Body of pancreas (tissue), 4 donors: ENCODE data around the gene PVALEF.

Experiments used
- CTCF ChIP-seq, 7 experiments: fragments of 450-650 bp in 4 of 7; fragments of 200-600 bp in 3 of 7; sonication (generic) in 3 of 7; IDR thresholded peaks; one replicate each; pipeline ENCODE4 v1.5.1; 2016 to 2019; ENCODE audit warnings: antibody characterized with exemption in 7 of 7
- POLR2A ChIP-seq, 3 donors: fragments of 450-650 bp; IDR thresholded peaks; one replicate each; pipeline ENCODE4 v1.6.1; 2016; ENCODE audit warnings: antibody characterized with exemption in 3 of 3, mild to moderate bottlenecking in 2 of 3

DNA sequence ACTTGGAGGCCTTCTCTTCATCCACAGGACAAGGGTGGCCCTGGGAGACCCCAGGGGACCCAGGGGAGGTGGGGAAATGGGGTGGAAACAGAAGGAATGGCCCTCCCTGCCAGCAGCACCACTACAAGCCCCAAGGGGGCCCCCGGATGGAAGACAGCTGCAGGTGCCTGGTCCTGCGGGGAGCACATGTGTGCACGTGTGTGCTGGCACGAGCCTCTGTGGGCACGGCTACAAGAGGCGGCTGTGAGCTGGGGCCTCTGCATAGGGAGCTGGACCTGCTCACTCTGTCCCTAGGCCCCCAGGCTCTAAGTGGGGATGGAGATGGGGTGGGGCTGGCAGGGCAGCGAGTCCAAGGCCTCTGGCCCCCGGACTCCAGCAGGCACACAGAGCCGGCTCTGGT is 13.9 kb downstream of the PVALEF start:
- TF ChIP-seq CTCF (IDR thresholded peaks at IDR 0.05) (no peak), POLR2A (IDR thresholded peaks at IDR 0.05) (no peak)
